PFSK-1 (cell line): ENCODE data around the gene IDH3G.

Experiments used
- POLR2AphosphoS5 ChIP-seq: IDR thresholded peaks from 2 replicates; pipeline ENCODE4 v1.6.1; 2012; ENCODE audit warnings: low read depth, mild to moderate bottlenecking, control low read depth, low read length, moderate library complexity
- SIN3A ChIP-seq: IDR thresholded peaks from 2 replicates; pipeline ENCODE4 v1.6.1; 2012; ENCODE audit warnings: mild to moderate bottlenecking, low read length, moderate library complexity, borderline replicate concordance; ENCODE audit not compliant: insufficient read depth
- TAF1 ChIP-seq: IDR thresholded peaks from 2 replicates; pipeline ENCODE4 v1.6.1; 2012; ENCODE audit warnings: low read length, control low read depth, borderline replicate concordance; ENCODE audit not compliant: insufficient read depth
- TF ChIP-seq, protein P1 (sequence below), 2 experiments: IDR thresholded peaks; 2 replicates each; pipeline versions ENCODE4 v1.6.1 to v1.8.0; 2011 to 2012; ENCODE audit warnings: low read depth in 2 of 2, low read length in 2 of 2, control low read depth in 1 of 2, inconsistent platforms in 1 of 2, mild to moderate bottlenecking in 1 of 2, moderate library complexity in 1 of 2; ENCODE audit not compliant: insufficient read depth in 1 of 2

- TF ChIP-seq POLR2AphosphoS5 = no peak
- TF ChIP-seq, protein P1, sequence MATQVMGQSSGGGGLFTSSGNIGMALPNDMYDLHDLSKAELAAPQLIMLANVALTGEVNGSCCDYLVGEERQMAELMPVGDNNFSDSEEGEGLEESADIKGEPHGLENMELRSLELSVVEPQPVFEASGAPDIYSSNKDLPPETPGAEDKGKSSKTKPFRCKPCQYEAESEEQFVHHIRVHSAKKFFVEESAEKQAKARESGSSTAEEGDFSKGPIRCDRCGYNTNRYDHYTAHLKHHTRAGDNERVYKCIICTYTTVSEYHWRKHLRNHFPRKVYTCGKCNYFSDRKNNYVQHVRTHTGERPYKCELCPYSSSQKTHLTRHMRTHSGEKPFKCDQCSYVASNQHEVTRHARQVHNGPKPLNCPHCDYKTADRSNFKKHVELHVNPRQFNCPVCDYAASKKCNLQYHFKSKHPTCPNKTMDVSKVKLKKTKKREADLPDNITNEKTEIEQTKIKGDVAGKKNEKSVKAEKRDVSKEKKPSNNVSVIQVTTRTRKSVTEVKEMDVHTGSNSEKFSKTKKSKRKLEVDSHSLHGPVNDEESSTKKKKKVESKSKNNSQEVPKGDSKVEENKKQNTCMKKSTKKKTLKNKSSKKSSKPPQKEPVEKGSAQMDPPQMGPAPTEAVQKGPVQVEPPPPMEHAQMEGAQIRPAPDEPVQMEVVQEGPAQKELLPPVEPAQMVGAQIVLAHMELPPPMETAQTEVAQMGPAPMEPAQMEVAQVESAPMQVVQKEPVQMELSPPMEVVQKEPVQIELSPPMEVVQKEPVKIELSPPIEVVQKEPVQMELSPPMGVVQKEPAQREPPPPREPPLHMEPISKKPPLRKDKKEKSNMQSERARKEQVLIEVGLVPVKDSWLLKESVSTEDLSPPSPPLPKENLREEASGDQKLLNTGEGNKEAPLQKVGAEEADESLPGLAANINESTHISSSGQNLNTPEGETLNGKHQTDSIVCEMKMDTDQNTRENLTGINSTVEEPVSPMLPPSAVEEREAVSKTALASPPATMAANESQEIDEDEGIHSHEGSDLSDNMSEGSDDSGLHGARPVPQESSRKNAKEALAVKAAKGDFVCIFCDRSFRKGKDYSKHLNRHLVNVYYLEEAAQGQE (IDR thresholded peaks at IDR 0.05; ENCODE audit: insufficient read depth in 1 of 2, low read depth in 2 of 2, low read length in 2 of 2) = no peak
- TF ChIP-seq TAF1 = no peak
- TF ChIP-seq SIN3A = no peak
These were observed 27.1 kb downstream of the IDH3G start for GRCh38 chrX:153766871-153767673.
